Neural progenitor cell (in vitro differentiated cells): Measurements from ENCODE around the gene CHCT1. TPM values are rescaled to one million over a fixed set of nuclear protein-coding genes. Genes with fewer than 3 reads are reported as not detected.

ENCODE experiments used
- DNase-seq: peaks from one replicate; pipeline ENCODE4 v3.0.0-alpha.2; 2016; ENCODE audit warnings: low spot score
- H2AFZ ChIP-seq: fragments of 200-600 bp; sonication (generic); replicated peaks from 2 replicates; pipeline ENCODE4 v1.6.1; 2016; ENCODE audit warnings: antibody characterized with exemption
- H3F3A ChIP-seq: fragments of 200-600 bp; sonication (generic); 2 replicates; pipeline ENCODE4 v1.6.1; 2016; ENCODE audit warnings: antibody characterized with exemption, low read depth
- H3K27ac ChIP-seq: fragments of 200-600 bp; sonication (generic); 2 replicates; pipeline ENCODE4 v1.5.1; 2016; ENCODE audit warnings: mild to moderate bottlenecking
- H3K27me3 ChIP-seq: fragments of 200-600 bp; sonication (generic); 2 replicates; pipeline ENCODE4 v1.6.1; 2016; ENCODE audit warnings: mild to moderate bottlenecking, moderate library complexity
- H3K36me3 ChIP-seq: fragments of 200-600 bp; sonication (generic); 2 replicates; pipeline ENCODE4 v1.5.1; 2016
- H3K4me1 ChIP-seq: fragments of 200-600 bp; sonication (generic); 2 replicates; pipeline ENCODE4 v1.6.1; 2016; ENCODE audit warnings: mixed run types
- H3K4me2 ChIP-seq: fragments of 200-600 bp; sonication (generic); 2 replicates; pipeline ENCODE4 v1.6.1; 2016
- H3K4me3 ChIP-seq: fragments of 200-600 bp; sonication (generic); 2 replicates; pipeline ENCODE4 v1.5.1; 2016
- H3K79me2 ChIP-seq: fragments of 200-600 bp; sonication (generic); 2 replicates; pipeline ENCODE4 v1.6.1; 2016; ENCODE audit warnings: low read depth
- H3K9ac ChIP-seq: fragments of 200-600 bp; sonication (generic); 2 replicates; pipeline ENCODE4 v1.6.1; 2016
- H3K9me3 ChIP-seq: fragments of 200-600 bp; sonication (generic); 2 replicates; pipeline ENCODE4 v1.5.1; 2016; ENCODE audit warnings: low read depth
- H4K20me1 ChIP-seq: fragments of 200-600 bp; sonication (generic); 2 replicates; pipeline ENCODE4 v1.6.1; 2016; ENCODE audit warnings: low read depth
- H3K27ac Mint-ChIP-seq: 3 replicates; pipeline ENCODE4 v1.8.0; 2021; ENCODE audit warnings: mixed read lengths
- H3K27me3 Mint-ChIP-seq: 2 replicates; pipeline ENCODE4 v1.8.0; 2022; ENCODE audit warnings: low read depth, mild to moderate bottlenecking, inconsistent platforms, moderate library complexity, mixed read lengths; ENCODE audit not compliant: insufficient read depth
- H3K36me3 Mint-ChIP-seq: 3 replicates; pipeline ENCODE4 v1.8.0; 2021; ENCODE audit warnings: mixed read lengths
- H3K4me1 Mint-ChIP-seq: 3 replicates; pipeline ENCODE4 v1.8.0; 2021; ENCODE audit warnings: mixed read lengths
- H3K4me3 Mint-ChIP-seq: 3 replicates; pipeline ENCODE4 v1.8.0; 2021; ENCODE audit warnings: mild to moderate bottlenecking, moderate library complexity, mixed read lengths
- H3K9me3 Mint-ChIP-seq: 3 replicates; pipeline ENCODE4 v1.8.0; 2020; ENCODE audit warnings: mixed read lengths
- EZH2 ChIP-seq: fragments of 200-600 bp; sonication (generic); IDR thresholded peaks from 2 replicates; pipeline ENCODE4 v1.6.1; 2017; ENCODE audit warnings: antibody characterized with exemption, mild to moderate bottlenecking, moderate library complexity
- EZH2phosphoT487 ChIP-seq: fragments of 200-600 bp; sonication (generic); IDR thresholded peaks from 2 replicates; pipeline ENCODE4 v1.6.1; 2017; ENCODE audit warnings: antibody characterized with exemption
- total RNA-seq: library from RNA; depleted of rRNA; stranded (reverse); fragments of >200 nt; gene quantifications from 2 replicates; pipeline ENCODE4 v1.2.3, GENCODE V29; 2015; ENCODE audit warnings: low replicate concordance
- TF ChIP-seq, protein P1 (sequence below): fragments of 200-600 bp; sonication (generic); IDR thresholded peaks from 2 replicates; pipeline ENCODE4 v1.5.1; 2017; ENCODE audit warnings: antibody characterized with exemption, mild to moderate bottlenecking

Gene CHCT1
- total RNA-seq, 1 donor from 2014 or later, result not detected

DNA sequence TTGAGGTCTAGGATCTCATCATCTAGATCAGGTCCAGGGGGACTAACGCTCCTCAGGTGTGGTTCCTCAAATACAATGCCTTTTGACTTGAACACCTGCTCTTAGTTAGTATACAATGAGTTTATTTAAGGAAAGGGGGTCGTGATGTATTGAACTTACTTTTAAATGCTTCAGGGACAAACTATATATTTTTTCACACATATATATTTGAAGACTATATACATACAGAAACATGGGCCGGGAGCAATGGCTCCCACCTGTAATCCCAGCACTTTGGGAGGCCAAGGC lies 18.8 kb upstream of the CHCT1 start:
- Mint-ChIP-seq H3K27me3 (peaks cover 2% of the 10 kb centered on the region), H3K27ac (no peak overlapping the region), H3K9me3 (no peaks in the 10 kb centered on the region), H3K4me3 (no peak overlapping the region), H3K4me1 (peaks cover 6% of the 10 kb centered on the region), H3K36me3 (no peaks in the 10 kb centered on the region)
- H3K79me2 ChIP-seq, result no peaks in the 10 kb centered on the region
- peaks cover 13% of the 10 kb centered on the region for H3K4me1 ChIP-seq
- no peak overlapping the region for H3K4me3 ChIP-seq
- no peaks in the 10 kb centered on the region for H3K9me3 ChIP-seq
- no peaks in the 10 kb centered on the region for H3K27me3 ChIP-seq
- no peaks in the 10 kb centered on the region for H4K20me1 ChIP-seq
- DNase-seq, result no peak
- no peak overlapping the region for H3K4me2 ChIP-seq
- no peak for TF ChIP-seq EZH2phosphoT487
- TF ChIP-seq, protein P1, sequence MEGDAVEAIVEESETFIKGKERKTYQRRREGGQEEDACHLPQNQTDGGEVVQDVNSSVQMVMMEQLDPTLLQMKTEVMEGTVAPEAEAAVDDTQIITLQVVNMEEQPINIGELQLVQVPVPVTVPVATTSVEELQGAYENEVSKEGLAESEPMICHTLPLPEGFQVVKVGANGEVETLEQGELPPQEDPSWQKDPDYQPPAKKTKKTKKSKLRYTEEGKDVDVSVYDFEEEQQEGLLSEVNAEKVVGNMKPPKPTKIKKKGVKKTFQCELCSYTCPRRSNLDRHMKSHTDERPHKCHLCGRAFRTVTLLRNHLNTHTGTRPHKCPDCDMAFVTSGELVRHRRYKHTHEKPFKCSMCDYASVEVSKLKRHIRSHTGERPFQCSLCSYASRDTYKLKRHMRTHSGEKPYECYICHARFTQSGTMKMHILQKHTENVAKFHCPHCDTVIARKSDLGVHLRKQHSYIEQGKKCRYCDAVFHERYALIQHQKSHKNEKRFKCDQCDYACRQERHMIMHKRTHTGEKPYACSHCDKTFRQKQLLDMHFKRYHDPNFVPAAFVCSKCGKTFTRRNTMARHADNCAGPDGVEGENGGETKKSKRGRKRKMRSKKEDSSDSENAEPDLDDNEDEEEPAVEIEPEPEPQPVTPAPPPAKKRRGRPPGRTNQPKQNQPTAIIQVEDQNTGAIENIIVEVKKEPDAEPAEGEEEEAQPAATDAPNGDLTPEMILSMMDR, result no peak
- no peak for TF ChIP-seq EZH2
- no peak overlapping the region for H3K9ac ChIP-seq
- H2AFZ ChIP-seq, result no peak overlapping the region
- no peaks in the 10 kb centered on the region for H3K36me3 ChIP-seq
- H3F3A ChIP-seq, result peaks cover 12% of the 10 kb centered on the region
- H3K27ac ChIP-seq, result no peak overlapping the region

DNA sequence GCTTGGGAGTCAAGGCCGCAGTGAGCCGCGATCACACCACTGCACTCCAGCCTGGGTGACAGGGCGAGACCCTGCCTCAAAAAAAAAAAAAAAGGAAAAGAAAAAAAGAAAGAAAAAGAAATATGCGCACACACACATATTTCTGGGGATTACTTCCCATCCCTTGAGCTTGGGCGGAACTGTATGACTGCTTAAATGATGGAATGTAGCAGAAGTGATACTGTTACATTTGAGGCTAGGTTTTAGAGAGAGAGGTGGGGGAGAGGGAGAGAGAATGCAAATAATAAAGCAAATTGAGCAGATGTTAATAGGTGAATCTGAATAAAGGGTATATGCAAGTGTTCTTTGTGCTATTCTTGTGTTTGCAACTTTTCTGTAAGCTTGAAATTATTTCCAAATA lies 18.3 kb upstream of the CHCT1 start:
- Histone ChIP-seq H3K79me2 (no peaks in the 10 kb centered on the region), H3K4me1 (peaks cover 13% of the 10 kb centered on the region), H4K20me1 (no peaks in the 10 kb centered on the region), H3K4me3 (no peak overlapping the region), H3K27me3 (no peaks in the 10 kb centered on the region), H3F3A (peaks cover 12% of the 10 kb centered on the region), H2AFZ (no peak overlapping the region), H3K27ac (no peak overlapping the region), H3K9ac (no peak overlapping the region), H3K4me2 (no peak overlapping the region), H3K36me3 (no peaks in the 10 kb centered on the region), H3K9me3 (no peaks in the 10 kb centered on the region)
- no peak overlapping the region for H3K27ac Mint-ChIP-seq
- H3K27me3 Mint-ChIP-seq, result peaks cover 2% of the 10 kb centered on the region
- TF ChIP-seq, protein P1, result no peak
- TF ChIP-seq EZH2phosphoT487 (no peak), EZH2 (no peak)
- no peak for DNase-seq
- no peaks in the 10 kb centered on the region for H3K36me3 Mint-ChIP-seq
- peaks cover 6% of the 10 kb centered on the region for H3K4me1 Mint-ChIP-seq
- H3K4me3 Mint-ChIP-seq, result no peak overlapping the region
- H3K9me3 Mint-ChIP-seq, result no peaks in the 10 kb centered on the region

DNA sequence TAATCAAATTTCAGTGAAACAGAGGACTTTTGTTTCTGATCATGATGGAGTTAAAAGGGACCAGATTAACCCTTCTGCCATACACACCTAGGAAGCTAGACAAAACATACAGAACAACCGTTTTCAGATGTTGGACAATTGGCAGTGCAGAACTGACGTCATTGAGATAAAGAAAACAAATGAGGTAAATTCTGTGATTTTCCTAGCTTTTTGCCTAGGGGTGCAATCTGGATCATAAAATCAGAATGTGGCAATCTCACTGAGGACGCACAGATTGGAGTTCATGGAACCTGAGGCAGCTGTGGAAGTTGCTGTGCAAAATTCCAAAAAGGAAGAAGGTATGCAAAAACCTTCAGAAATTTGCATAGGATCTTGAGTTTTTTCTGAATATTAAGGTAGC lies 15.4 kb upstream of the CHCT1 start:
- H3K4me3 Mint-ChIP-seq, result no peak overlapping the region
- H3K27ac Mint-ChIP-seq, result no peak overlapping the region
- no peak for DNase-seq

More for the DNA sequence above, 15.4 kb upstream of the CHCT1 start:
- TF ChIP-seq EZH2phosphoT487 (no peak), EZH2 (no peak)
- TF ChIP-seq, protein P1, result no peak
- Mint-ChIP-seq H3K9me3 (no peaks in the 10 kb centered on the region), H3K4me1 (peaks cover 6% of the 10 kb centered on the region), H3K27me3 (peaks cover 2% of the 10 kb centered on the region), H3K36me3 (no peaks in the 10 kb centered on the region)
- H3K4me3 ChIP-seq, result no peak overlapping the region
- no peaks in the 10 kb centered on the region for H3K27me3 ChIP-seq
- no peak overlapping the region for H3K4me2 ChIP-seq
- H3K9me3 ChIP-seq, result no peaks in the 10 kb centered on the region
- H2AFZ ChIP-seq, result no peak overlapping the region
- H3K79me2 ChIP-seq, result no peaks in the 10 kb centered on the region
- H3K27ac ChIP-seq, result no peak overlapping the region
- H3K9ac ChIP-seq, result no peak overlapping the region
- H3F3A ChIP-seq, result peaks cover 12% of the 10 kb centered on the region
- peaks cover 13% of the 10 kb centered on the region for H3K4me1 ChIP-seq
- no peaks in the 10 kb centered on the region for H4K20me1 ChIP-seq
- H3K36me3 ChIP-seq, result no peaks in the 10 kb centered on the region
